Naive thymus-derived CD4-positive, alpha-beta T cell (primary cell): Measurements from ENCODE around the gene PLD1. TPM values are rescaled to one million over a fixed set of nuclear protein-coding genes. Genes with fewer than 3 reads are reported as not detected.
A peak's percentile ranks its signal among the peaks of the same experiment; 100 is the strongest.
"Not testable (repeated sequence)": the region's sequence is repeated elsewhere in the genome, so short reads cannot be mapped to it uniquely, and the experiment has no call there.

Experiments
- ATAC-seq: fragments of 150-1000 bp; cut with Tn5 transposase; 2 replicates; pipeline ENCODE4 v1.10.0; 2021; ENCODE audit warnings: mild to moderate bottlenecking, moderate library complexity
- CTCF ChIA-PET: fragments of 350-600 bp; sonication (Branson Sonifier 250); formaldehyde crosslinking; loops from one replicate; lab custom pipeline; 2021; ENCODE audit warnings: antibody characterized with exemption; lab: Charles Lee
- POLR2A ChIA-PET: fragments of 350-600 bp; sonication (Branson Sonifier 250); formaldehyde crosslinking; loops from one replicate; lab custom pipeline; 2021; ENCODE audit warnings: antibody characterized with exemption, inconsistent platforms; lab: Charles Lee
- DNase-seq, 9 donors: peaks; one replicate each; pipeline versions ENCODE4 v3.0.0 to v3.0.0-alpha.2; 2020 to 2022; ENCODE audit warnings: mixed read lengths in 1 of 9
- H3K27ac ChIP-seq: one replicate; pipeline ENCODE4 v1.7.0; 2013; ENCODE audit warnings: mild to moderate bottlenecking, low read depth, low read length, moderate library complexity
- H3K27me3 ChIP-seq, 2 donors: one replicate each; pipeline ENCODE4 v1.7.0; 2013; ENCODE audit warnings: low read length in 2 of 2, mild to moderate bottlenecking in 2 of 2, moderate library complexity in 2 of 2; ENCODE audit not compliant: control insufficient read depth in 2 of 2, insufficient read depth in 2 of 2
- H3K36me3 ChIP-seq, 3 experiments: 1 replicate in 2 of 3; 2 replicates in 1 of 3; pipeline ENCODE4 v1.7.0; 2013; ENCODE audit warnings: low read length in 3 of 3, mild to moderate bottlenecking in 3 of 3, moderate library complexity in 1 of 3; ENCODE audit not compliant: insufficient read depth in 3 of 3, control insufficient read depth in 2 of 3
- H3K4me1 ChIP-seq, 2 donors: one replicate each; pipeline ENCODE4 v1.7.0; 2013; ENCODE audit warnings: low read length in 2 of 2, mild to moderate bottlenecking in 2 of 2, moderate library complexity in 1 of 2; ENCODE audit not compliant: control insufficient read depth in 2 of 2, insufficient read depth in 2 of 2
- H3K4me3 ChIP-seq: 2 replicates; pipeline ENCODE4 v1.7.0; 2013; ENCODE audit warnings: mild to moderate bottlenecking, low read length
- H3K9me3 ChIP-seq, 3 experiments: 1 replicate in 2 of 3; 2 replicates in 1 of 3; pipeline ENCODE4 v1.7.0; 2013; ENCODE audit warnings: low read length in 3 of 3; ENCODE audit not compliant: control insufficient read depth in 2 of 3
- H3K27ac Mint-ChIP-seq, 9 donors: one replicate each; pipeline ENCODE4 v1.8.0; 2020 to 2022; ENCODE audit warnings: mixed read lengths in 9 of 9, mild to moderate bottlenecking in 8 of 9, moderate library complexity in 5 of 9, inconsistent platforms in 2 of 9
- H3K27me3 Mint-ChIP-seq, 5 donors: one replicate each; pipeline ENCODE4 v1.8.0; 2021 to 2022; ENCODE audit warnings: mixed read lengths in 5 of 5, mild to moderate bottlenecking in 1 of 5
- H3K36me3 Mint-ChIP-seq, 5 donors: one replicate each; pipeline ENCODE4 v1.8.0; 2020 to 2022; ENCODE audit warnings: mixed read lengths in 5 of 5, mild to moderate bottlenecking in 3 of 5, inconsistent platforms in 1 of 5
- H3K4me1 Mint-ChIP-seq, 7 donors: one replicate each; pipeline ENCODE4 v1.8.0; 2020 to 2022; ENCODE audit warnings: mixed read lengths in 7 of 7, mild to moderate bottlenecking in 3 of 7, inconsistent platforms in 1 of 7
- H3K4me3 Mint-ChIP-seq, 10 donors: one replicate each; pipeline ENCODE4 v1.8.0; 2020 to 2022; ENCODE audit warnings: mild to moderate bottlenecking in 10 of 10, mixed read lengths in 10 of 10, moderate library complexity in 6 of 10, inconsistent platforms in 2 of 10
- H3K9me3 Mint-ChIP-seq, 11 donors: one replicate each; pipeline ENCODE4 v1.8.0; 2020 to 2022; ENCODE audit warnings: mixed read lengths in 11 of 11, mild to moderate bottlenecking in 4 of 11, inconsistent platforms in 1 of 11, moderate library complexity in 1 of 11
- intact Hi-C, 2 donors: fragments of 100-400 bp; cut with micrococcal nuclease; formaldehyde crosslinking; loops; one replicate each; pipeline ENCODE4 v1.15.1; 2023
- polyA plus RNA-seq, 2 donors: library from polyadenylated mRNA; unstranded; fragments of 300-500 nt; fragmentation: Illumina TruSeq; gene quantifications; one replicate each; pipeline ENCODE4 v1.2.3, GENCODE V29; 2021
- total RNA-seq, 6 experiments: library from RNA in 5 of 6; stranded (reverse) in 5 of 6; gene quantifications; 1 replicate in 5 of 6; 2 replicates in 1 of 6; pipeline ENCODE4 v1.2.3 and lab custom pipeline; 2021 to 2026

The PLD1 gene
- total and polyA plus RNA-seq, 7 experiments from 2014 or later = 0.36 to 12.9 (median 1.4) TPM; not detected in 2

GRCh38 chr3:171699601-171700000 lies 110.7 kb downstream of the PLD1 start:
- H3K27me3 Mint-ChIP-seq = peaks cover 20 to 39% (median 36%) of the 10 kb centered on the region in 5 donors
- no peak for ATAC-seq

DNA sequence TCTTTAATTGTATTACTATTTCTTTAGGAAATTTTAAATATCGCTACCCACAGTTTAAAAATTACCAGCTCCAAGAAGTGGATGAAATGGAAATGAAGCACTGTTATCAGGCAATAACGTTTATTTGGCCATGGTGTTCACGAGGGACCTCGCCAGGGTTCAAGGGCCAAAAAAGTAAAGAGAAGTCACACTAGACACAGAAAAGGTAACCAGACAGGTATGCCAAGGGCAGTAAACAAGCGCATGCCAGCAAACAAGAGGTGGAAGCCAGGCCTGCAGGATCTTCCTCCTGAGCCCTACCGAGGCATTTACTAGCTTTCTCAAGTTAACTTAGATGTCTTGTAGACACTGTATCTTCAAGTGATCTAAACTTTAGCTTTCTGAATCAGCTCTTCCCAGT lies 113.5 kb downstream of the PLD1 start:
- H3K27ac Mint-ChIP-seq = no peak overlapping the region
- ChIA-PET POLR2A (no interaction called here), CTCF (no interaction called here)
- H3K9me3 ChIP-seq = no peaks in the 10 kb centered on the region
- H3K4me1 Mint-ChIP-seq = no peaks in the 10 kb centered on the region
- H3K27me3 ChIP-seq = no peaks in the 10 kb centered on the region
- H3K27ac ChIP-seq = no peak overlapping the region
- peaks cover 0 to 2% (median 0%) of the 10 kb centered on the region in 11 donors for H3K9me3 Mint-ChIP-seq
- intact Hi-C loops = no loop called here
- no peaks in the 10 kb centered on the region for H3K4me1 ChIP-seq
- peaks cover 0 to 3% (median 0%) of the 10 kb centered on the region in 5 donors for H3K36me3 Mint-ChIP-seq
- no peaks in the 10 kb centered on the region for H3K36me3 ChIP-seq
- H3K4me3 ChIP-seq = no peak overlapping the region
- H3K4me3 Mint-ChIP-seq = no peak overlapping the region
- H3K27me3 Mint-ChIP-seq = peaks cover 27 to 52% (median 38%) of the 10 kb centered on the region in 5 donors
- no peak for ATAC-seq
- no peak for DNase-seq

More at GRCh38 chr3:171699601-171700000, 110.7 kb downstream of the PLD1 start:
- Mint-ChIP-seq H3K4me3 (no peak overlapping the region), H3K27ac (no peak overlapping the region), H3K9me3 (peaks cover 0 to 13% (median 4%) of the 10 kb centered on the region in 11 donors), H3K36me3 (peaks cover 0 to 3% (median 0%) of the 10 kb centered on the region in 5 donors), H3K4me1 (no peaks in the 10 kb centered on the region)
- DNase-seq = no peak
- no peaks in the 10 kb centered on the region for H3K4me1 ChIP-seq
- H3K9me3 ChIP-seq = no peaks in the 10 kb centered on the region
- intact Hi-C loops = no loop called here
- no peaks in the 10 kb centered on the region for H3K27me3 ChIP-seq
- CTCF ChIA-PET = no interaction called here
- POLR2A ChIA-PET = no interaction called here
- no peak overlapping the region for H3K4me3 ChIP-seq
- H3K36me3 ChIP-seq = no peaks in the 10 kb centered on the region
- no peak overlapping the region for H3K27ac ChIP-seq

GRCh38 chr3:171695426-171695825 lies 114.9 kb downstream of the PLD1 start:
- CTCF ChIA-PET = no interaction called here
- intact Hi-C loops = no loop called here
- no peaks in the 10 kb centered on the region for H3K36me3 ChIP-seq
- Mint-ChIP-seq H3K36me3 (peaks cover 0 to 3% (median 0%) of the 10 kb centered on the region in 5 donors), H3K27me3 (peaks cover 24 to 46% (median 31%) of the 10 kb centered on the region in 5 donors), H3K4me3 (no peak overlapping the region), H3K4me1 (peaks cover 0 to 6% (median 1%) of the 10 kb centered on the region in 7 donors), H3K27ac (no peak overlapping the region), H3K9me3 (no peaks in the 10 kb centered on the region)
- POLR2A ChIA-PET = no interaction called here
- H3K4me3 ChIP-seq = no peak overlapping the region
- H3K27me3 ChIP-seq = peaks cover 0 to 6% of the 10 kb centered on the region in 2 donors
- ATAC-seq = no peak
- H3K27ac ChIP-seq = no peak overlapping the region
- DNase-seq = no peak
- no peaks in the 10 kb centered on the region for H3K9me3 ChIP-seq
- H3K4me1 ChIP-seq = no peaks in the 10 kb centered on the region

GRCh38 chr3:171694888-171695287 lies 115.4 kb downstream of the PLD1 start:
- intact Hi-C loops = no loop called here
- no peaks in the 10 kb centered on the region for H3K36me3 ChIP-seq
- peaks cover 0 to 3% (median 0%) of the 10 kb centered on the region in 5 donors for H3K36me3 Mint-ChIP-seq

DNA sequence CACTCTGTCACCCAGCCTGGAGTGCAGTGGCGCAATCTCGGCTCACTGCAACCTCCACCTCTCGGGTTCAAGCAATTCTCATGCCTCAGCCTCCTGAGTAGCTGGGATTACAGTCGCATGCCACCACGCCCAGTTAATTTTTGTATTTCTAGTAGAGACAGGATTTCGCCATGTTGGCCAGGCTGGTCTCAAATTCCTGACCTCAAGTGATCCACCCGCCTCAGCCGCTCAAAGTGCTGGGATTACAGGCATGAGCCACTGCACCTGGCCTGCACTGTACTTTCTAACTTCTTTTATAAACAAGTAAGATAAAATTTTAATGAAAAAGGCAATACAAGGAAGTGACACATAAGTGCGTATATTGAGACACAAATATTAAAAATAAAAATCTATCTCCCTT lies 117.7 kb downstream of the PLD1 start:
- DNase-seq, ATAC-seq, H3K36me3 Mint-ChIP-seq, H3K4me1 ChIP-seq, POLR2A ChIA-PET, H3K9me3 Mint-ChIP-seq, intact Hi-C loops, H3K36me3 ChIP-seq, H3K9me3 ChIP-seq, CTCF ChIA-PET, H3K27ac ChIP-seq, H3K27ac Mint-ChIP-seq, H3K4me3 Mint-ChIP-seq, H3K4me3 ChIP-seq, H3K27me3 ChIP-seq: not testable (repeated sequence)
- H3K27me3 Mint-ChIP-seq = peaks cover 11 to 29% (median 19%) of the 10 kb centered on the region in 5 donors
- peaks cover 0 to 11% (median 5%) of the 10 kb centered on the region in 7 donors for H3K4me1 Mint-ChIP-seq

More at GRCh38 chr3:171694888-171695287, 115.4 kb downstream of the PLD1 start:
- ATAC-seq (no peak), DNase-seq (no peak)
- no peaks in the 10 kb centered on the region for H3K4me1 ChIP-seq
- peaks cover 0 to 6% of the 10 kb centered on the region in 2 donors for H3K27me3 ChIP-seq
- H3K9me3 ChIP-seq = no peaks in the 10 kb centered on the region
- H3K27ac ChIP-seq = no peak overlapping the region
- Mint-ChIP-seq H3K27ac (no peak overlapping the region), H3K27me3 (peaks cover 21 to 40% (median 26%) of the 10 kb centered on the region in 5 donors), H3K9me3 (no peaks in the 10 kb centered on the region), H3K4me1 (peaks cover 0 to 11% (median 5%) of the 10 kb centered on the region in 7 donors), H3K4me3 (no peak overlapping the region)
- H3K4me3 ChIP-seq = no peak overlapping the region
- POLR2A ChIA-PET = no interaction called here
- CTCF ChIA-PET = no interaction called here

DNA sequence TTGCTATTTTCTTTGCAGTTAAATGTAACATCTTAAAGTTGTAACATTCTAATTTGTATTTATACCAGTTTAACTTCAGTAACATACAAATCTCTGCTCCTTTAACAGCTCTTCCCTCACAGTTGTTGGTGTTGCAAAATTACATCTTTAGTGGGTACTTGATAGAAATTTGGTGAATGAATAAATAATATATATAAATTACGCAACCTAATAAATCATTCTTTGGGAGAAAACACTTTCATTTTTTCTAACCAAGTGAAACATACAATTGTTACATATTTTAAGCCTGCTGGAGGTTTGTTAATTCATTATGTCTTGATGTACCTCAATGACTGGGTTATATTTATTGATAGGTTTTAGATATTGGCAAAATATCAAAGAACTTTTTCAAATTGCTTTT lies 118.8 kb downstream of the PLD1 start:
- CTCF ChIA-PET = no interaction called here
- Mint-ChIP-seq H3K36me3 (no peaks in the 10 kb centered on the region), H3K27ac (no peak overlapping the region), H3K9me3 (no peaks in the 10 kb centered on the region), H3K4me3 (no peak overlapping the region), H3K27me3 (peaks cover 8 to 22% (median 11%) of the 10 kb centered on the region in 5 donors), H3K4me1 (peaks cover 0 to 11% (median 5%) of the 10 kb centered on the region in 7 donors)
- no peak for ATAC-seq
- no peaks in the 10 kb centered on the region for H3K9me3 ChIP-seq
- no peaks in the 10 kb centered on the region for H3K4me1 ChIP-seq
- H3K4me3 ChIP-seq = no peak overlapping the region
- no peak for DNase-seq
- peaks cover 0 to 6% of the 10 kb centered on the region in 2 donors for H3K27me3 ChIP-seq
- intact Hi-C loops = no loop called here
- no peak overlapping the region for H3K27ac ChIP-seq
- POLR2A ChIA-PET = no interaction called here
- no peaks in the 10 kb centered on the region for H3K36me3 ChIP-seq

GRCh38 chr3:171690281-171690680 lies 120.0 kb downstream of the PLD1 start:
- Histone ChIP-seq H3K9me3 (no peaks in the 10 kb centered on the region), H3K27me3 (peaks cover 0 to 6% of the 10 kb centered on the region in 2 donors), H3K36me3 (no peaks in the 10 kb centered on the region), H3K4me3 (no peak overlapping the region), H3K4me1 (no peaks in the 10 kb centered on the region), H3K27ac (no peak overlapping the region)
- DNase-seq (no peak), ATAC-seq (no peak)
- H3K4me1 Mint-ChIP-seq = peaks cover 0 to 11% (median 5%) of the 10 kb centered on the region in 7 donors
- H3K36me3 Mint-ChIP-seq = no peaks in the 10 kb centered on the region
- H3K9me3 Mint-ChIP-seq = no peaks in the 10 kb centered on the region
- H3K4me3 Mint-ChIP-seq = peak overlapping the region in 1 of 10 donors; percentile 27
- no peak overlapping the region for H3K27ac Mint-ChIP-seq
- peaks cover 4 to 27% (median 9%) of the 10 kb centered on the region in 5 donors for H3K27me3 Mint-ChIP-seq
- ChIA-PET POLR2A (no interaction called here), CTCF (interaction anchor here (0.7 kb wide), 1 partner anchor 15 kb away, joined by 3 read pairs; no protein-coding TSS in a partner anchor)
- intact Hi-C loops = no loop called here
